Activated naive CD4-positive, alpha-beta T cell treated with anti-CD3 and anti-CD28 coated beads for 36 hours (primary cell): ENCODE results near the gene UXT. TPM values are rescaled to one million over a fixed set of nuclear protein-coding genes. Genes with fewer than 3 reads are reported as not detected.

Experiments used
- CTCF ChIA-PET: fragments of 350-600 bp; sonication (Branson Sonifier 250); formaldehyde crosslinking; loops from one replicate; lab custom pipeline; 2021; ENCODE audit warnings: antibody characterized with exemption; lab: Charles Lee
- DNase-seq: peaks from one replicate; pipeline ENCODE4 v3.0.0-alpha.2; 2020
- H3K27ac Mint-ChIP-seq: one replicate; pipeline ENCODE4 v1.8.0; 2021; ENCODE audit warnings: mild to moderate bottlenecking, mixed read lengths
- H3K27me3 Mint-ChIP-seq: one replicate; pipeline ENCODE4 v1.8.0; 2021; ENCODE audit warnings: low read depth, mixed read lengths
- H3K36me3 Mint-ChIP-seq: one replicate; pipeline ENCODE4 v1.8.0; 2021; ENCODE audit warnings: low read depth, mixed read lengths
- H3K4me1 Mint-ChIP-seq: one replicate; pipeline ENCODE4 v1.8.0; 2021; ENCODE audit warnings: low read depth, mixed read lengths
- H3K4me3 Mint-ChIP-seq: one replicate; pipeline ENCODE4 v1.8.0; 2021; ENCODE audit warnings: mild to moderate bottlenecking, moderate library complexity, mixed read lengths
- H3K9me3 Mint-ChIP-seq: one replicate; pipeline ENCODE4 v1.8.0; 2021; ENCODE audit warnings: mixed read lengths
- intact Hi-C: fragments of 100-400 bp; cut with micrococcal nuclease; formaldehyde crosslinking; loops from one replicate; pipeline ENCODE4 v1.15.1; 2023
- total RNA-seq, 2 experiments: library from RNA; stranded (reverse); gene quantifications; one replicate each; pipeline ENCODE4 v1.2.3, GENCODE V29; 2021

The UXT gene
- total RNA-seq, 2 experiments from 2014 or later = 192 to 198 TPM

GRCh38 chrX:47645530-47645929 is 13.4 kb downstream of the UXT start:
- intact Hi-C loops = no loop called here
- Mint-ChIP-seq H3K9me3 (no peaks in the 10 kb centered on the region), H3K27me3 (no peaks in the 10 kb centered on the region), H3K27ac (no peak overlapping the region), H3K36me3 (peaks cover 29% of the 10 kb centered on the region), H3K4me3 (no peak overlapping the region), H3K4me1 (peaks cover 35% of the 10 kb centered on the region)
- no peak for DNase-seq
- CTCF ChIA-PET = no interaction called here

- no peak for DNase-seq
- intact Hi-C loops = no loop called here
- CTCF ChIA-PET = no interaction called here
- no peak overlapping the region for H3K4me3 Mint-ChIP-seq
- peaks cover 35% of the 10 kb centered on the region for H3K4me1 Mint-ChIP-seq
- peaks cover 35% of the 10 kb centered on the region for H3K36me3 Mint-ChIP-seq
- H3K27ac Mint-ChIP-seq = peak overlapping the region; percentile 63
- no peaks in the 10 kb centered on the region for H3K9me3 Mint-ChIP-seq
- no peaks in the 10 kb centered on the region for H3K27me3 Mint-ChIP-seq
Observed at GRCh38 chrX:47644557-47645091, 14.4 kb downstream of the UXT start.

- Mint-ChIP-seq H3K27ac (no peak overlapping the region), H3K36me3 (peaks cover 36% of the 10 kb centered on the region), H3K4me3 (no peak overlapping the region), H3K27me3 (no peaks in the 10 kb centered on the region), H3K4me1 (peaks cover 35% of the 10 kb centered on the region), H3K9me3 (no peaks in the 10 kb centered on the region)
- CTCF ChIA-PET = interaction anchor here (0.6 kb wide), 1 partner anchor 218 kb away, joined by 4 read pairs; no protein-coding TSS in a partner anchor
- DNase-seq = no peak
- intact Hi-C loops = no loop called here
Observed at GRCh38 chrX:47643926-47644325, 15.1 kb downstream of the UXT start.

- no peak overlapping the region for H3K27ac Mint-ChIP-seq
- H3K4me1 Mint-ChIP-seq = peaks cover 21% of the 10 kb centered on the region
- H3K9me3 Mint-ChIP-seq = no peaks in the 10 kb centered on the region
- CTCF ChIA-PET = no interaction called here
- intact Hi-C loops = no loop called here
- peaks cover 33% of the 10 kb centered on the region for H3K36me3 Mint-ChIP-seq
- no peak overlapping the region for H3K4me3 Mint-ChIP-seq
- H3K27me3 Mint-ChIP-seq = no peaks in the 10 kb centered on the region
- no peak for DNase-seq
Observed at GRCh38 chrX:47638816-47639215, 20.2 kb downstream of the UXT start.

GRCh38 chrX:47637546-47638195 is 21.3 kb downstream of the UXT start:
- Mint-ChIP-seq H3K36me3 (peaks cover 33% of the 10 kb centered on the region), H3K27me3 (no peaks in the 10 kb centered on the region), H3K4me3 (peak overlapping the region; percentile 70), H3K9me3 (no peaks in the 10 kb centered on the region), H3K4me1 (peaks cover 22% of the 10 kb centered on the region), H3K27ac (peak overlapping the region; percentile 77)
- DNase-seq = peak; percentile 72
- CTCF ChIA-PET = no interaction called here
- intact Hi-C loops = no loop called here

DNA sequence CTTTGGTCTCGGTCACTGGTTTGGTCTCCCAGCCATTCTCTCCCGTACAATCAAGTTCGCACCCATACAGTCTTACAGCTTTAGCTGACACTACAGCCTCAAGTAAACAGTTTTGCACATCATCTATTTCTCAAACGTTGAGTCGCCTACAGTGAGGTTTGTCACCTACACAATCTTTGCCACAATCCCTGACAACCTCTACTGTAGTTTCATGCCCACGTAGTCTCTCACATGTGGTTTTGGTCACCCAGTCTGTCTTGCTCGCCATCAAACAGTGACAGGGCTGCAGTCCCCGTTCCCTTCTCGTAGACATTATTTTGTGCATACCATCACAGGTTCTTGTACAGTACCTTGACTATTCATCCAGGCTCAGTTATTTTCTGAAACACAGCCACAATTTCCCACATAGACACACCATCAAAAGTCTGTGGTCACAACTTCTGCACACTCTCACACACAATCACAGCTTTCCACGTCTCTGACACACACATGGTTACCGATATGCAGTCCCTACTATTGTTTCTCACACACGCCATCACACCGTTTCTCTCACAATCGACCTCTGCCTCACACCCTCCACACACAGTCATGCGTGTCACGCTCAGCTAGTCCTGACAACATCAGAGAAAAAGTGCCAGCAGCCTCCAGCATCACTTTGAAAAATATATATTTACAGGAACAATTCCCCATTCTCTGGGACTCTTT is 24.0 kb downstream of the UXT start:
- Mint-ChIP-seq H3K27me3 (no peaks in the 10 kb centered on the region), H3K4me1 (peaks cover 27% of the 10 kb centered on the region), H3K36me3 (peaks cover 22% of the 10 kb centered on the region), H3K4me3 (no peak overlapping the region), H3K9me3 (no peaks in the 10 kb centered on the region), H3K27ac (no peak overlapping the region)
- intact Hi-C loops = no loop called here
- CTCF ChIA-PET = interaction anchor here (0.7 kb wide), 1 partner anchor 490 kb away, joined by 3 read pairs; no protein-coding TSS in a partner anchor
- DNase-seq = peak; percentile 25

DNA sequence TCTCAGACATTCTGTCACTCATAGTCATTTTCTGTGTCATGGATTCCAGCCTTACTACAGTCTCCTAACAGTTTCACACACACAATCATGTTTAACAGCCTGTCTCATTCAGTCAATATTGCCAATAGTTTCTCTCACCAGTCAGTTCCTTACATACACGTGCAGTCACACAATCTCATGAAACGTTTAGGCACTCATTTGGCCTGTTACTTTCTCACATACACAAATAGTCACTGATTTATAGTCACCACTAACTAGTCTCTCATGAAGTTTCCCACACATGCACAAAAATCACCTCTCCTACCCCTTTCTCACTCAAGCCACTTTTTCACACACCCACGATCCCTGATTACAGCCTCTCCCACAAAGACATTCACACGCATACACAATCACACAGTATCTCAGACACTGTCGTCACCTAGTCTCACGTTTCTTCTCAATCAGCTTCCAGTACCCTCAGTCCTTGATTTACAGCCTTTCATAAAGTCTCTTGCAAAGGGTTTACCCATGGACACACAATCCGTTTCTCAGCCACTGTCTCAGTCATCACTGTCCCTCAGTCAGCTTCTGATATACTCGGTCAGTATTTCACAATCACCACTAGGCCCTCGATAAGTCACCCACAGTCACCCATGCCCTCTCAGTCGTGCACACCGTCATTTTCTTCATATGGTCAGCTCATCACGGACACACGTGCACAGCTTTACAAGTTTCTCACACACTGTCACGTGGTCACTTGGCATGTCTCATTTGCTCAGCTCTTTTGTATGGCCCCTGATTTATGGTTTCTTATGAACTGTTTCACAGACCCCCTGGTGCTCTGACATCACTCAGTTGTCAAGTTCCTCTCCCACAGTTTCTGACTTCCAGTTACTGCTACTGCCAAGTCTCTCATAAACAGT is 25.0 kb downstream of the UXT start:
- H3K4me3 Mint-ChIP-seq = no peak overlapping the region
- H3K36me3 Mint-ChIP-seq = peaks cover 12% of the 10 kb centered on the region
- no peaks in the 10 kb centered on the region for H3K27me3 Mint-ChIP-seq
- no peak for DNase-seq
- intact Hi-C loops = no loop called here
- CTCF ChIA-PET = interaction anchor here (0.6 kb wide), 1 partner anchor 47 kb away, joined by 3 read pairs; no protein-coding TSS in a partner anchor
- H3K4me1 Mint-ChIP-seq = peaks cover 31% of the 10 kb centered on the region
- H3K9me3 Mint-ChIP-seq = no peaks in the 10 kb centered on the region
- H3K27ac Mint-ChIP-seq = no peak overlapping the region

- H3K4me1 Mint-ChIP-seq = peaks cover 30% of the 10 kb centered on the region
- H3K27ac Mint-ChIP-seq = no peak overlapping the region
- no peak for DNase-seq
- intact Hi-C loops = no loop called here
- CTCF ChIA-PET = no interaction called here
- H3K36me3 Mint-ChIP-seq = peaks cover 7% of the 10 kb centered on the region
- H3K4me3 Mint-ChIP-seq = no peak overlapping the region
- no peaks in the 10 kb centered on the region for H3K9me3 Mint-ChIP-seq
- no peaks in the 10 kb centered on the region for H3K27me3 Mint-ChIP-seq
Observed at GRCh38 chrX:47632666-47633065, 26.3 kb downstream of the UXT start.

GRCh38 chrX:47631676-47632075 is 27.3 kb downstream of the UXT start:
- Mint-ChIP-seq H3K36me3 (peaks cover 2% of the 10 kb centered on the region), H3K4me3 (no peak overlapping the region), H3K27me3 (no peaks in the 10 kb centered on the region), H3K4me1 (peaks cover 25% of the 10 kb centered on the region), H3K27ac (no peak overlapping the region), H3K9me3 (no peaks in the 10 kb centered on the region)
- no peak for DNase-seq
- intact Hi-C loops = no loop called here
- CTCF ChIA-PET = interaction anchor here (0.6 to 1.7 kb wide), 2 partner anchors 16 to 679 kb away, joined by 3 to 4 read pairs; no protein-coding TSS in a partner anchor

DNA sequence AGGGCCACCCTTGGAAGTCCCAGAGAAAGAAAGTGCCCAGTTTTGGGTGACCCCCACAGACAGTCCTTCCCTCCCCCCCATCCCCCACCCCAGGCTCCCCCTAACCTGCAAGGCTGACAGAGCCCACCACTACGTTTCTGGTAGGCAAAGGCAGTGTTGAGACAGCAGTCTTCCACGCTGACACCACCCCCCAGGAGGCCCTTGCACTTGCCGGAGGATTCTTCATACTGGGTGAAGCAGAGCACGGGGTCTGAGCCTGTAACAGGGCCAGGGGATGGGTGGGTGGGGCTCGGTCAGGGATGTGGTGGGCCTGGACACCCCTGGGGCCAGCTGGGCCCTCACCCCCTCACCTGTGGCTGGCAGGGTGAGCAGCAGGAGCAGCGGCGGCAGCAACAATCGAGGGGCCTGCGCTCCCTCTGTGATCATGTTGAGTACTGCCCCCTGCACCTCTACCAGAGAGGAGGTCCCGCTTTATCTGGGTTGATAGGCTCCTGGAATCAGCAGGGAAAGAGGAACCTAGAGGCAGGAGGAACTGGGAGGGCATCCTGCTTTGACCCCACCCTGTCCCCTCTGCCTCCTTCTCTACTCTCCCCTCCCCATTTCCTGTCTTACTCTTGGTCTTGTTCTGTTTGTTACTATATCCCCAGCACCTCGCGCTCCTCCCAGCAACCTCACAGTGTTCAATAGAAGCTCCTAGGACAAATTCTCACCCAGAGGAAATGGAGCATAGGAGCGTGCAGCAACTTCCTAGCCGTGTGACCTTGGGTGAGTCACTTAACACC is 29.4 kb downstream of the UXT start, which contains the start of gene CFP:
Gene CFP (minus strand): TSS at position 512 of the 782 bp plus-strand sequence. CDS start 86 bp downstream, at position 426.
- Mint-ChIP-seq H3K4me3 (peak within 1 kb of the TSS; percentile 67), H3K27ac (peak within 1 kb of the TSS; percentile 90), H3K27me3 (no peaks in the 10 kb centered on the region), H3K36me3 (no peaks in the 10 kb centered on the region), H3K9me3 (no peaks in the 10 kb centered on the region), H3K4me1 (peaks cover 22% of the 10 kb centered on the region)
- CTCF ChIA-PET = interaction anchor here (1.3 to 1.7 kb wide), 2 partner anchors 18 to 68 kb away, joined by 3 to 4 read pairs; no protein-coding TSS in a partner anchor
- intact Hi-C loops = loop anchor here (1.0 to 2.0 kb wide), 3 partner anchors 9 to 69 kb away; partner anchors contain the start of genes ARAF and ELK1
- DNase-seq = peak; percentile 42

DNA sequence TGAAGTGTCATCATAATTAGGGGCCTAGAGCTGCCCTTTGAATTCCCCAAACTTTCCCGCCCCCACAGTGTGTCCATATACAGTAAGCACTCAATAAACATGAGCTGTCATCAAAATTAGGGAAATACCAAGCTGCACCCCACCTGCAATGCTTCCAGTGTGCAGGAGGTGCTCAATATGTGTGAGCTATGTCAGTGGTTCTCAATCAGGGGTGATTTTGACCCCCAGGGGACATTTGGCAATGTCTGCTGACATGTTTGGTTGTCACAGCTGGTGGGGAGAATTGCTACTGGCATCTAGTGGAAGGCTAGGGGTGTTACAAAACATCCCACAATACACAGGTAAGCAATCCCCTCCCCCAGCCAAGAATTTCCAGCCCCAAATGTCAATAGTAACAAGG is 30.0 kb downstream of the UXT start:
- CTCF ChIA-PET = interaction anchor here (0.6 to 1.3 kb wide), 2 partner anchors 67 to 111 kb away, joined by 3 read pairs; no protein-coding TSS in a partner anchor
- no peaks in the 10 kb centered on the region for H3K36me3 Mint-ChIP-seq
- H3K27me3 Mint-ChIP-seq = no peaks in the 10 kb centered on the region
- DNase-seq = peak; percentile 41
- H3K27ac Mint-ChIP-seq = peak overlapping the region; percentile 89
- peak overlapping the region; percentile 67 for H3K4me3 Mint-ChIP-seq
- H3K9me3 Mint-ChIP-seq = no peaks in the 10 kb centered on the region
- H3K4me1 Mint-ChIP-seq = peaks cover 25% of the 10 kb centered on the region
- intact Hi-C loops = loop anchor here (1.0 to 2.0 kb wide), 2 partner anchors 9 to 68 kb away; partner anchors contain the start of gene ARAF
